HepG2 (cell line): ENCODE data around the gene AMOTL2. TPM values are rescaled to one million over a fixed set of nuclear protein-coding genes. Genes with fewer than 3 reads are reported as not detected.

ENCODE experiments used
- ATAC-seq: fragments of 200-7000 bp; cut with Tn5 transposase; 3 replicates; pipeline ENCODE4 v1.9.1; 2020; ENCODE audit warnings: mild to moderate bottlenecking, moderate library complexity
- BruUV-seq: library from RNA; stranded (reverse); fragments of 400-500 nt; replicated peaks from 2 replicates; lab custom pipeline; 2021; lab: Mats Ljungman, UMichigan
- CTCF ChIA-PET: fragments of 300-600 bp; formaldehyde crosslinking; extraction: SDS; loops from one replicate; lab custom pipeline; 2021; ENCODE audit warnings: low total read pairs, inconsistent platforms, low intra/inter-chr PET ratio; lab: Yijun Ruan, JAX
- POLR2A ChIA-PET: fragments of 350-600 bp; sonication (Branson Sonifier 250); formaldehyde crosslinking; loops from one replicate; lab custom pipeline; 2020; ENCODE audit warnings: antibody characterized with exemption, inconsistent platforms; lab: Yijun Ruan, JAX
- DNase-seq: peaks from one replicate; pipeline ENCODE4 v3.0.0-alpha.2; 2015; ENCODE audit warnings: low spot score
- FAIRE-seq: peaks from 3 replicates; lab custom pipeline; 2011; peaks lifted over from hg19 to GRCh38; lab: Jason Lieb, UNC
- H2AFZ ChIP-seq: one replicate; pipeline ENCODE4 v1.6.1; 2011; ENCODE audit warnings: low read length, inconsistent platforms
- H3K27ac ChIP-seq: fragments of 300-600 bp; 3 replicates; pipeline ENCODE4 v1.8.0; 2011; ENCODE audit warnings: mixed run types, mild to moderate bottlenecking, mixed read lengths, low read length, inconsistent platforms; ENCODE audit not compliant: insufficient read depth; ENCODE audit errors: extremely low read length
- H3K27me3 ChIP-seq, 2 experiments: fragments of 200-600 bp in 1 of 2; 2 replicates in 1 of 2; 3 replicates in 1 of 2; pipeline versions ENCODE4 v1.6.0 to v1.8.0; 2011; ENCODE audit warnings: low read length in 2 of 2, mild to moderate bottlenecking in 2 of 2, moderate library complexity in 2 of 2, inconsistent platforms in 1 of 2; ENCODE audit not compliant: insufficient read depth in 2 of 2, control insufficient read depth in 1 of 2
- H3K36me3 ChIP-seq, 2 experiments: fragments of 200-600 bp in 1 of 2; replicated peaks in 1 of 2; 2 replicates in 1 of 2; 3 replicates in 1 of 2; pipeline versions ENCODE4 v1.5.1 to v1.8.0; 2011; ENCODE audit warnings: low read length in 2 of 2, inconsistent platforms in 1 of 2; ENCODE audit not compliant: insufficient read depth in 2 of 2, control insufficient read depth in 1 of 2
- H3K4me1 ChIP-seq: 2 replicates; pipeline ENCODE4 v1.5.1; 2012; ENCODE audit warnings: low read length, inconsistent platforms; ENCODE audit not compliant: insufficient read depth
- H3K4me2 ChIP-seq: 2 replicates; pipeline ENCODE4 v1.6.0; 2011; ENCODE audit warnings: low read depth, low read length, inconsistent platforms
- H3K4me3 ChIP-seq, 3 experiments: fragments of 200-600 bp in 1 of 3; sonication (generic), shearing (Covaris generic) in 1 of 3; replicated peaks in 1 of 3; 2 replicates each; pipeline ENCODE4 v1.5.1; 2011 to 2016; ENCODE audit warnings: low read length in 3 of 3, inconsistent platforms in 2 of 3, low read depth in 2 of 3, mild to moderate bottlenecking in 2 of 3, control low read depth in 1 of 3, mixed read lengths in 1 of 3; ENCODE audit not compliant: insufficient read depth in 1 of 3
- H3K79me2 ChIP-seq: one replicate; pipeline ENCODE4 v1.6.1; 2011; ENCODE audit warnings: low read length, inconsistent platforms; ENCODE audit not compliant: insufficient read depth
- H3K9ac ChIP-seq: 2 replicates; pipeline ENCODE4 v1.6.0; 2011; ENCODE audit warnings: mild to moderate bottlenecking, low read depth, low read length, inconsistent platforms; ENCODE audit not compliant: insufficient read depth
- H3K9me3 ChIP-seq: 2 replicates; pipeline ENCODE4 v1.5.1; 2012; ENCODE audit warnings: mild to moderate bottlenecking, low read length
- H4K20me1 ChIP-seq: 2 replicates; pipeline ENCODE4 v1.6.0; 2011; ENCODE audit warnings: inconsistent platforms, mild to moderate bottlenecking, low read length, moderate library complexity; ENCODE audit not compliant: insufficient read depth
- GZF1 ChIP-seq: sonication (generic); formaldehyde crosslinking; IDR thresholded peaks from 2 replicates; pipeline ENCODE4 v1.5.1; 2020; ENCODE audit warnings: mild to moderate bottlenecking, missing genetic modification reagents
- HMGA1 ChIP-seq: sonication (generic); formaldehyde crosslinking; conservative IDR thresholded peaks from 2 replicates; pipeline ENCODE4 v1.4.0; 2020; ENCODE audit warnings: missing genetic modification reagents
- MAF1 ChIP-seq: sonication (generic); formaldehyde crosslinking; IDR thresholded peaks from 2 replicates; pipeline ENCODE4 v1.5.0; 2020; ENCODE audit warnings: missing genetic modification reagents, borderline replicate concordance
- MED13 ChIP-seq: sonication (generic); formaldehyde crosslinking; IDR thresholded peaks from 2 replicates; pipeline ENCODE4 v1.5.0; 2020; ENCODE audit warnings: missing genetic modification reagents
- NCOA5 ChIP-seq: sonication (generic); formaldehyde crosslinking; IDR thresholded peaks from 2 replicates; pipeline ENCODE4 v1.4.0; 2020; ENCODE audit warnings: missing genetic modification reagents
- NR1H2 ChIP-seq: sonication (generic); formaldehyde crosslinking; IDR thresholded peaks from 2 replicates; pipeline ENCODE4 v1.8.1; 2022; ENCODE audit warnings: low read depth, missing genetic modification reagents, borderline replicate concordance
- TFDP2 ChIP-seq: sonication (generic); formaldehyde crosslinking; IDR thresholded peaks from 2 replicates; pipeline ENCODE4 v1.4.0; 2020; ENCODE audit warnings: missing genetic modification reagents
- ZFP36L1 ChIP-seq: sonication (generic); formaldehyde crosslinking; IDR thresholded peaks from 2 replicates; pipeline ENCODE4 v1.8.0; 2022; ENCODE audit warnings: mild to moderate bottlenecking, missing genetic modification reagents, moderate library complexity
- ZNF333 ChIP-seq: sonication (generic); formaldehyde crosslinking; IDR thresholded peaks from 2 replicates; pipeline ENCODE4 v1.4.0; 2020; ENCODE audit warnings: mild to moderate bottlenecking, missing genetic modification reagents, borderline replicate concordance
- ZNF7 ChIP-seq: IDR thresholded peaks from 2 replicates; pipeline ENCODE4 v1.6.1; 2016; ENCODE audit warnings: missing biosample characterization, missing genetic modification reagents
- WGBS: methylation state at CpG from one replicate; pipeline ENCODE4 v1.1.6; 2017; ENCODE audit warnings: low lambda C conversion rate; 5-methylcytosine and 5-hydroxymethylcytosine counted together
- in situ Hi-C: cut with HindIII; loops from 2 replicates; pipeline ENCODE4 v1.10.0; 2017; ENCODE audit warnings: low pct_unique_long_range_greater_than_20kb; ENCODE audit not compliant: extremely low pct_ligation_motif_present
- intact Hi-C: fragments of 100-400 bp; cut with micrococcal nuclease; formaldehyde crosslinking; loops from one replicate; pipeline ENCODE4 v1.10.0; 2022; ENCODE audit not compliant: unreplicated experiment
- polyA plus RNA-seq, 8 experiments: library from polyadenylated mRNA; depleted of rRNA in 3 of 8; stranded (reverse) in 7 of 8; unstranded in 1 of 8; fragments of >200 nt; fragmentation: Illumina TruSeq in 4 of 8; extraction: Trizol in 4 of 8; gene quantifications; 2 replicates each; pipeline versions ENCODE4 v1.2.1 to v1.2.3, GENCODE V29; 2011 to 2016; ENCODE audit warnings: low read depth in 4 of 8, missing spikeins in 1 of 8, mixed read lengths in 1 of 8; ENCODE audit not compliant: insufficient read depth in 1 of 8
- total RNA-seq, 5 experiments: library from RNA; depleted of rRNA; stranded (reverse); fragments of >200 nt; fragmentation: Illumina TruSeq; extraction: Trizol; gene quantifications; 2 replicates each; pipeline ENCODE4 v1.2.3, GENCODE V29; 2016; ENCODE audit warnings: low read depth in 1 of 5

Gene AMOTL2
- total and polyA plus RNA-seq, 2 of the 13 experiments (the other 11 are each of a cell fraction or from before 2014, with no cell fraction given): 17.3 to 18.5 TPM

GRCh38 chr3:134332344-134332743 is 41.9 kb downstream of the AMOTL2 start:
- H3K4me2 ChIP-seq: no peak overlapping the region
- H3K4me1 ChIP-seq: peaks cover 85% of the 10 kb centered on the region
- no peaks in the 10 kb centered on the region for H3K27me3 ChIP-seq
- no peak overlapping the region for H3K4me3 ChIP-seq
- H2AFZ ChIP-seq: no peak overlapping the region
- in situ Hi-C loops: no loop called here
- H3K27ac ChIP-seq: no peak overlapping the region
- BruUV-seq: no TSS peak
- TF ChIP-seq HMGA1 (CRISPR knock-in tag) (no peak), MAF1 (CRISPR knock-in tag) (no peak), ZFP36L1 (no peak), ZNF333 (CRISPR knock-in tag) (no peak), TFDP2 (CRISPR knock-in tag) (no peak), GZF1 (CRISPR knock-in tag) (no peak), MED13 (CRISPR knock-in tag) (no peak), ZNF7 (CRISPR knock-in tag) (no peak), NR1H2 (no peak), NCOA5 (no peak)
- TF ChIP-seq, all 625 proteins: peak for 0
- FAIRE-seq: no peak
- H3K9me3 ChIP-seq: no peaks in the 10 kb centered on the region
- ChIA-PET CTCF (no interaction called here), POLR2A (no interaction called here)
- no peak for ATAC-seq
- intact Hi-C loops: no loop called here
- H3K79me2 ChIP-seq: no peaks in the 10 kb centered on the region
- 75% methylated on average over 6 of the region's 6 CpGs for WGBS
- H3K36me3 ChIP-seq: no peaks in the 10 kb centered on the region
- H4K20me1 ChIP-seq: no peaks in the 10 kb centered on the region
- no peak overlapping the region for H3K9ac ChIP-seq
- DNase-seq: no peak
